ENCODE data around the gene TTC29.
"Not testable (repeated sequence)": the region's sequence is repeated elsewhere in the genome, so short reads cannot be mapped to it uniquely, and the experiment has no call there.

Gene TTC29

DNA sequence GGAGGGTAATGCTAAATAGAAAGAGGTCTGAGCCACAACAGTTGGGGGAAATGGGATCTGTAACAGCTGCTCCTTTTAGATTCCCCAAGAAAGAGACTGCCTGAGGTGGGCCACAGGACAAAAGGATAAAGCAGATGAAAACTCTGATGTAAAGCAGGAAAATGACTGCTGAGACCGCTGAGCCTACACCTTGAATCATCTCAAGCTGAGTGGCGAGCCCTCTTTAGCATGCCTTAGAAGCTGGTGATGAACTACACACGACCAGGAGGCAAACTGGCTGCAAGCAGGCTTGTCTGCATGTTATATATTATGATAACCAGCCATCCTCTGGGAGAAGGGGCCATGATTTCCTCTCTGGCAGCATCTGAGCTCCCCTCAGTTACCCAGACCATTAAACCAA lies 88.4 kb downstream of the TTC29 start:
- in situ Hi-C loops (cut with MboI; ENCODE audit: low sequenced_read_pairs) = no loop called here

DNA sequence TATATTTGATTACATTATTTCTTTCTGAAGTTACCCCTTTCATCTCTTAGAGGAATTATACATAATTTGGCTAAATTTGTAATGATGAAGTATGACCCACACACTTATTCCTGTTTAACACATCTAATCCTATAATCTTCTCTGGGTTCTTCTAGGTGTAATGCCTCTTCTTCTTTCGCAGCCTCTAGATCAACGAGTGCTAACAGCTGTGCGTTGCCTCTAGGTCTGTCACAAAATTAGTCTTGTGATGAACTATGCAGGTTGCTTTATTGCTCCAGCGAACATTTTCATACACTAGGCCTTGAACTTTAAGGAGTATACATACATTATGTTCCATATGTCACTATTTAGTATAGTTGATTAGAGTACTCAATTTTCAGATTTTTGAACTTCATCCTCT lies 89.9 kb downstream of the TTC29 start:
- in situ Hi-C loops (cut with MboI; ENCODE audit: low sequenced_read_pairs) = no loop called here

DNA sequence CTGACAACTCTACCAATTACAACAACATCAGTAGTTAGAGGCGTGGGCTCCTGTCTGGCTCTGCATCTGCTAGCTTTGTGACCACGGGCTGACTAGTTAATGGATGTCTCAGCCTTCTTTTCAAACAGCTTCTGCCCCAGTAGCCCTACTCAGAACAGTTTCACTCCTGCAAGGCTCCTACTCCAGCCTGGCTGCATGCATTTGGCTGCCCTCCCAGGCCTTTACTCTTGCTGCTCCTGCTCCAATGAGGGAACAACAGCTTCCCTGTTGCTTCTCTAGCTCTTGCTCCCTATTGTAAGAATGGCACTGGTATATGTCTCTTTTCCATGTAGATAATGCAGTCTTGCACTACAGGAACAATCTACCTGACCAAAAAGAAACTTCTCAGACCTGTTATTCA lies 93.3 kb downstream of the TTC29 start:
- in situ Hi-C loops (cut with MboI; ENCODE audit: low sequenced_read_pairs) = no loop called here

DNA sequence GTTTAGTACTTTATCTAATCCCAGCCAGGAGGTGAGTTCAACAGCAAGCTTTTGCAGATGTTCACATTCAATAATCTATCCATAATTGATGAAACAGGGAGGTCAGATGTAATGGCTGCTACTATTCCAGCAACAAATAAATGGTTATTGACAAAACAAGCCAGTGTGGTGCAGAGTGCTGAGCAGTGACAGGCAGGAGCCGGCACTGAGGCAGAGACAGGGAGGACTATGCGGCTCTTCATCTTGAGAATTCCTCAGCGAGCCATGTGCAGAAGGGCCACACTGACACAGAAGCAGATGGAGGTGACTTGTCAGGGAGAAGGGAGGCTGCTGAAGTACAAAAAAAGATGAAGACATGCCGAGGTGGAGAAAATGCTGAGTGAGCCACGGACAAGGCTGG lies 98.3 kb downstream of the TTC29 start:
- in situ Hi-C loops (cut with MboI; ENCODE audit: low sequenced_read_pairs) = no loop called here

DNA sequence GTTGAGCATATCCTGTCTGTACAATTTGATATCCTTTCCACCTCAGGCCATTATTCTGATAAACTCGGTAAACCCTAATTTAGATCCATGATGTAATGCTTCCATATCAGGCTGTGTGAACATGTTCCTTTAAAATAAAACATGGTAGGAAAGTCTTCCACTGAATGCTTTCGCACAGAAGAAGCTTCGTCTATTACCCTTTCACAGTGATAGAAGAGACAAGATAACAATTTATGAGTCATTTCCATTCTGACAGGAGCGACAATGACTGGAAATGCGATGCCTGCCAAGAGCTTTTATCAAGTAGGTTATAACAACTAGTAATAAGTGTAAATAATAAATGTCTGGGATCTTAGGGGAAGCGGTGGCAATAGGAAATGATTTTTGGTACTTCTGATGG lies 98.8 kb downstream of the TTC29 start:
- in situ Hi-C loops (cut with MboI; ENCODE audit: low sequenced_read_pairs) = no loop called here

DNA sequence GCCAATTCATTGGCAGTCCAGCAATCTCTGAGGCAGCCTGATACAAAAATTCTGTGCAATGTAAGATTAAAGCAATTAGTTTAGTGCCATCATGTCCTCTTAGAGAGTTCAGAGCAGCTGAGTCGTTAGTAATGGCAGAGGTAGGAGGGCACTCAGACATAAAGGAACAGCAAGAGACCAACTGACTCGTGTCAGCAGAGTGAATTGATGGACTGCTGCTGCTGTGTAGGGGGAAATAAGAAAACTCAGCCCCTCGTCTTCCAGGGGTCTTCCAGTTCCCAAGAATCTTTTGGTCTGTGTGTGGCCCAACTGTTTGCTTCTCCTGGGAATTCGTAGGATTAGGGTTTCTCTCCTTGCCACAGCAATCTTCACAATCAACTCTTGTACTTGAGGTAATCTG lies 100.9 kb downstream of the TTC29 start:
- in situ Hi-C loops (cut with MboI; ENCODE audit: low sequenced_read_pairs) = no loop called here

DNA sequence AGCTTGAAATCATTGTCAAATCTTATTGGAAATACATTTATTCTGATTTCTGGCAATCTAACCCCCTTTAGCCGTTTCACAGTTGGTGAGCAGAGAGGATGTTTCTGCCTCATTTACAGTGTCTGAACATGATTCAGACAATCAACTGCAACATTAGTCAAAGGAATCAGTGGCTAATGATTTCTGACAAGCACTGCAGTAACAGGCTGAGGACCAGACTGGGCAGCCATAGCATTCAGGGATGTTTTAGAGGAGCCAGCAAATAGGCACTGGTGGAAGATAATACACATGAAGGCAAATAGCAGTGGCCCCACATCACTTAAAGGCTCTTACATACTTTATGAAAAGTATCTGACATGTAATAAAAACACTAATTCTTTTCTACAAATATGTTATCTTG lies 102.8 kb downstream of the TTC29 start:
- in situ Hi-C loops (cut with MboI; ENCODE audit: low sequenced_read_pairs) = no loop called here

DNA sequence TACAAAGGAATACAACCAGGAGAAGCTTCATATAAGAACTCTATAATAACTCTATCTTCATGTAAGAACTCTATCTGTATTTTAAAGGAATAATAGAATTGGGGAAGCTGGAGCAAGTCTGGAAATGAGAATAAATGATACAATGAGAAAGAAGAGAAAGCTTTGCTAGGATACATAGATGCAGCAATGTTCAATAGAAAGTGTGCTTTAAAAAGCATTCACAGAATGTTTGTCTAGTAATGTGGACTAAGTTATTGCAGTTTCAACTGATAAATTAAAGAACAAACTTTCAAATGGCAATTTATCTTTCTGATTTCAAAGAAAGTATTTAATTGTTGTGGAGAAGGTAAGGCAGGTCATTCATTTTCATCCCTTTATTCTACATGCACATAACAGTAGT lies 104.9 kb downstream of the TTC29 start:
- in situ Hi-C loops (cut with MboI; ENCODE audit: low sequenced_read_pairs) = no loop called here

DNA sequence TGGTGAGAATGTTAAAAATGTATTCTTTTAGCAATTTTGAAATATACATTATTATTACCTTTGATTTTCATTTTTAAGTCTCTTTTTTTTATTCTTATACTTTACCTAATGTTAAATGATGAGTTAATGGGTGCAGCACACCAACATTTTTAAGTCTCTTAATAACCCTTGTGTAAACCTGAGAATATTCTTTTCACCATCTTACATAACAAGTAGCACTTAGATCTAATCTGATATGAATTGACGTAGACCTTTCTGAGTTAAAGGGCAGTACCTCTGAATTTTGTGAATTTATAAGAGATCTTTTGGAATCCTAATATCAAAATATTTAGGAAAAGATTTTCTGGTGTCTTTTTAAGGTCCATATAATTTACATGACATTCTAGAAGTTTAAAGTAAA lies 110.6 kb downstream of the TTC29 start:
- in situ Hi-C loops (cut with MboI; ENCODE audit: low sequenced_read_pairs) = no loop called here

DNA sequence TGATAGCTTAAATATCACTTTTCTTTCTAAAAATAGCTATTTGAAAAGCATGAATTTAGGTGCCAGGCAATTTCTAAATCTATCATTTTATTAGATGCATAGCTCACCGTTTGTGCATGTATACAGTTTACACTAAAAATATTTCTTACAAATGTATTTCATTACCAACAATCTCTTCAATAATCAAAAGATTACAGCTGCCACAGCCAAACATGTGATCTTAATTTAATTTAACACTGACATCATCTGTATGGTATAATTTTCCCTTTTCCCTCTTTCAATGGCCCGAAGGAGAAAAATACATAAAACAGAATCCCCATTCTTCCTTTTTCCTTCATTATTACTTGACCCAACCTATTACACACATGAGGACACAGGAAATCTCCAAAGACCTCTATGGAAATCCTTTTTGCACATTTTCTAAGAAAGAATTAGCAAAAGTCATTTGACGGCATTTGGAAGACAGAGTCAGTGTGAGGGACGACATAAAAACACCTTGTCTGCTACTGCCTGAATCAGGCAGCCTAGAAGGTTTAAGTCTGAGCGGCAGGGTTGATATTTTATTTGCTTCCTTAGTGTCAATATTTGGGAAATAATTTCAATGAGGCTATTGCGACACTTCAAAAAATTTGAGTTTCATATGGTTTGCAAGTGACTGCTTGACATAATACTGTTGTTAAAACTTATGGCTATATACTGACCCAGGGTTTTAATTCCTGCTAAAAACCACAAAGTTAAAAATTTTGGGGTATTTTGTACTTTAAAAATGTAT lies 111.2 kb downstream of the TTC29 start:
- in situ Hi-C loops (cut with MboI; ENCODE audit: low sequenced_read_pairs) = no loop called here

DNA sequence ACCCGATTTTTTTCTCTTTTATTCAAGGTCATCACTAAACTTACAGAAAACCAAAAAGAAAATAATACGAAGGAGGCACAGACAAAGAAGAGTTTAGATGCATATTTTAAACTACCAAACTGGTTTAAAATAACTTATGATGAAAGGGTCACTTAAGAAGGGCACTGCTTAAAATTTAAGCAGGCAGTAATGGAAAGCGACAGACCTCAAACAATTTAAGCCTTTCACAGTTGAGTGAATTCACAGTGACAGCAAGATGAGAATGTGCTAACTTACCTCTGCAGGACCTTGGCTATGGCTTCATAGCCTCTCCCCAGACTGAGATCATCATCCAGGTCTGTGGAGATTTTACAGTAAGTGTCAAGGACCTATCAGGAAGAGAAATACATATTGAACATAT lies 112.1 kb downstream of the TTC29 start:
- in situ Hi-C loops (cut with MboI; ENCODE audit: low sequenced_read_pairs) = no loop called here

DNA sequence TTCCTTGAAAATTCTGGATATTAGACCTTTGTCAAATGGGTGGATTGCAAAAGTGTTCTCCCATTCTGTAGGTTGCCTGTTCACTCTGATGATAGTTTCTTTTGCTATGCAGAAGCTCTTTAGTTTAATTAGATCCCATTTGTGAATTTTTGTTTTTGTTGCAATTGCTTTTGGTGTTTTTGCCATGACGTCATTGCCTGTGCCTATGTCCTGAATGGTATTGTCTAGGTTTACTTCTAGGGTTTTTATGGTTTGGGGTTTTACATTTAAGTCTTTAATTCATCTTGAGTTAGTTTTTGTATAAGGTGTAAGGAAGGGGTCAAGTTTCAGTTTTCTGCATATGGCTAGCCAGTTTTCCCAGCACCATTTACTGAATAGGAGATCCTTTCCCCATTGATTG lies 122.7 kb downstream of the TTC29 start:
- in situ Hi-C loops (cut with MboI; ENCODE audit: low sequenced_read_pairs) = not testable (repeated sequence)

DNA sequence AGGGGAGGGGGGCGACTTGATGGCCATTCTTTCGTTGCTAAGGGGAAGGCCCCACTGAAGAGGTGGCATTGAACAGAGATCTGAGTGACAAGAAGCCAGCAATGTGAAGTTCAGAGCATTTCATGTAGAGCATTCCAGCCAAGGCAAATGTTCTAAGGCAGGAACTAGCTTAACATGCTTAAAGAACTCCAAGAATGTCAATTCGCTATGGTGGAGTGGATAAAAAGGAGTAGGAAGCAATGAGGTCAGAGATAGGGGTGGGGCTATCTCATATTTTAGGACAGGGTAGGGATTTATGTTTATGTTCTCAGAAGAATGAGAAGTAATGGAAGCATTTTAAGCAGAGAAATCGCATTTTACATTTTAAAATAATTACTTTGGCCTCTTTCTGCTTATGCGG lies 130.9 kb downstream of the TTC29 start:
- in situ Hi-C loops (cut with MboI; ENCODE audit: low sequenced_read_pairs) = no loop called here

DNA sequence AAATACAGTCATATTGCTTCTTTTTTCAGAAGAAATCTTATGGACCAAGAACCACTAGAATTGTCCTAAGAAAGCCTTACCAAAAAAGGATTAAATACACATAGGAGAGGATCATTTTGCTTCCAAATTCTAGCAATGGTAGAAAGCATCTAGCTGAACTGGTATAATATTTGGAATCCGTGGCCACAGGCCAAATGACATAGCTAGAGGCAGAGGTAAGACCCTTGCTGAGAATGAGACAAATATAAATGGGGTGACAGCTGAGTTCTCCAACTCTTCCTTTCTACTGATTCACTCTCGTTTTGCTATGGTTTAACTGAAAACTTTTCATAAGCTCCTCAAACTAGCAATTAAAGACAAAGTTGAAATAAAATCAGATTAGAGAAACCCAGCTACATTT lies 150.0 kb downstream of the TTC29 start:
- in situ Hi-C loops (cut with MboI; ENCODE audit: low sequenced_read_pairs) = no loop called here

DNA sequence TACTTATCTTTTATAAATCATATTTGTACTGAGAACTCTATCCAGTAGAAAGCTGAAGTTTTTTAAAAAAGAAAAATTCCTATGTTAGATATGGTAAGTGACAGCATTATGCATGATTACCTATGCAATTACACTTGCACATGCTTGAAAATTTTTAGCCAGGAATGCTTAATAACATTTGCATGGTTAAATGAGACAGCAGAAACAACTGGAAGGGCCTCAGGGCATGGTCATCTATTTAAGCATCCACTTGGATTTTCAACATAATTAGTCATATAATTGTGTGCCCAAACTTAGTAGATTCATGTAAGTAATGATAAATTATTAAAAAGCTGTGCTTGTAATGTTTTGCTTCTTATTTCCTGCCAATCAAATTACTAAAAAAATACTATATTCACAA lies 151.9 kb downstream of the TTC29 start:
- in situ Hi-C loops (cut with MboI; ENCODE audit: low sequenced_read_pairs) = no loop called here

DNA sequence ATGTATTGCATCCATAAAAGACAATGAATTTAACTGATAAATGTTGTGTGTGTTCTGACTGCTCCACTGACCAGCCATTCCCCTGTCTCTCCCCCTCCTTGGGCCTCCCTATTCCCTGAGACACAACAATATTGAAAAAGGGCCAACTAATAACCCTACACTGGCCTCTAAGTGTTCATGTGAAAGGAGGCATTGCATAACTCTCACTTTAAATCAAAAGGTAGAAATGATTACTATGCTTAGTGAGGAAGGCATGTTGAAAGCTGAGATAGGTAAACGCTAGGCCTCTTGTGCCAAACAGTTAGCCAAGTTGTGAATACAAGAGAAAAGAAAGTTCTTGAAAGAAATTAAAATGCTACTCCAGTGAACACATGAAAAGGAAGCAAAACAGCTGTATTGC lies 154.2 kb downstream of the TTC29 start:
- in situ Hi-C loops (cut with MboI; ENCODE audit: low sequenced_read_pairs) = no loop called here

DNA sequence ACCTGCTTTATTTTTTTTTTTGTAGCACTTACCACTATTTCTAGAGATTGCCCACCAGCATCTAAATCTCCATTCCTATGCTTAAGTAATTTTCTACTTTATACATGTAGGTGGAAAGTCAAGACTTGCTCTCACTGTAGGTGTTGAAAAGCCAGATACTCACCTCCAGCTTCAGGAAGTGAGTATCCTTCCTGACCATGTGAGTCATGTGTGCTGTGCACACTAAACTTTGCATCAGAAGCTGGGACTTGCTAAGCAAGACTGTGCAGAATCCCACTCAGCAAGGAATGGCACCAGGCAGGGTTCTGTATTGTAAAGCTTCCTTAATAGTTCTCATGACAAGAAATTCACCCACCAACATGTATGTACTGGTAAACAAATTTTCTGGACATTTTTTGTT lies 155.1 kb downstream of the TTC29 start:
- in situ Hi-C loops (cut with MboI; ENCODE audit: low sequenced_read_pairs) = no loop called here

DNA sequence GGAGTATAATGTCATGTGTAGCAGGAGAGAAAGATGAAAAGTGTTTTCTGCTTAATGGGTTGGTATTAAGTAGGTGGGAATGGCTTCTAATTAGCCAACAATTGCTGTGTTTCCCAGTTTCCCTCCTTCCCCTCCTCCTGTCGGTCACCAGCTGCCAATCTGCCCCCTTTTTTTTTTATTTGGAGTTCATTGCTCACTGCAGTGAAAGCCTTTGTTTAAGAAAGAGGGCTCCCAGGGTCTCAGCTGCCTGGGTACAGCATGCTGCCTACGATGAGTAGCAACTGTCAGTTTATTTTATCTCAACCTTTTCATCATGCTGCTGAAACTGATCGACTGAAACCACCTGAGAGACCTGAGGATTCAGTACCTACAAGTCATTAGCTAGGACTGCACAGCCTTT lies 157.9 kb downstream of the TTC29 start:
- in situ Hi-C loops (cut with MboI; ENCODE audit: low sequenced_read_pairs) = no loop called here

DNA sequence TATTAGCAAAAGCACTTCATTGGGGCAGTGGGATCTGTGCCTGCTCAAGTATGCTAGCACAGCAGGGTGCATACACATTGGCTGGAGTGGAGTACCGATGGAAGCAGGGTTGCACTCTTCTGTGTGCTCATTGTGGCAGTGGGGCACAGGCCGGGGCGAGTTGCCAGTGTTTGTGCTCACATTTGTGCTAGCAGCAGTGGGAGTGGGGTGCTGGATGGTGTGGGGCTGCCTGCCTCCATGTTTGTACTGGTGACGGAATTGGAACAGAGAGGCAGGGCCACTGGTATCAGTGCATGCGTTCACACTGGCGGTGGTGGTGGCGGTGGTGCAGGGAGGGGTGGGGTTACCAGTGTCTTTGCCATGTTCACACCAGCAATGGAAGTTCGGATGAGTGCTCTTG lies 169.0 kb downstream of the TTC29 start:
- in situ Hi-C loops (cut with MboI; ENCODE audit: low sequenced_read_pairs) = no loop called here

DNA sequence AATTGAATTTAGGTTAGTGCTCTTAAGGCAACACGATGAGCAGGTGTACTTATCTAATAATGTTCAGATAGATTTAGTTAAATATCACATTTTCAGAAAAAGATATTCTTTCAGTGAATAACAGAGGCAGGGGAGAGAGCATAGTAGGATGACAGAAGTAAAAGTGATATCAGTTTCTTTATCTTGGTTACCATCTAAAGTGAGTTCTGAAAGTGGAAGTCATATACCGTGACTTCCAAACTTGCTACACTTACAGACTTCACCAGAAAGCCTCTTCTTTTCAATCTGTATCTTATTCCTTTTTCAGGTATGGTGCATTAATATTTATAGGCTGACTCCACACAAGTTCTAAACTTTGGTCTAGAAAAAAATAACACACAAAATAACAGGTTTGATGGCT lies 182.1 kb downstream of the TTC29 start:
- in situ Hi-C loops (cut with MboI; ENCODE audit: low sequenced_read_pairs) = no loop called here

DNA sequence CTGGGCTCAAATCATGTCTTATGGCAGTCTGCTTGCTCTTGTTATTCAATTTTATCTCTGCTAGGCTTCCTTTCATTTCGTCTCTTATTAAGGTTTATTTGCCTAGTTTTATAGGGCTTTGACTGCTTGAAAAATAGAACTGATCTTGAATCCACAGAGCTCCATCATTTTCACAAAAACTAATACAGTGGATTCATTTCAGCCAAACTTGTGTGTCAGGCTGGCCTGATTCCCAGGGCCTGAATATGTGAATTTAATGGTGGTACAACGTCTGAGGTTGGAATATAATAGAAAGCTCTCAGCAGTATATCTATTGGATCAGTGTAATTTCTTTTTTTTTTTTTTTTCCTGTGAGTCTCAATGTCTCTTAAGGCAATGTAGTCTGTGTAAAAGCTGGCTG lies 183.6 kb downstream of the TTC29 start:
- in situ Hi-C loops (cut with MboI; ENCODE audit: low sequenced_read_pairs) = no loop called here

DNA sequence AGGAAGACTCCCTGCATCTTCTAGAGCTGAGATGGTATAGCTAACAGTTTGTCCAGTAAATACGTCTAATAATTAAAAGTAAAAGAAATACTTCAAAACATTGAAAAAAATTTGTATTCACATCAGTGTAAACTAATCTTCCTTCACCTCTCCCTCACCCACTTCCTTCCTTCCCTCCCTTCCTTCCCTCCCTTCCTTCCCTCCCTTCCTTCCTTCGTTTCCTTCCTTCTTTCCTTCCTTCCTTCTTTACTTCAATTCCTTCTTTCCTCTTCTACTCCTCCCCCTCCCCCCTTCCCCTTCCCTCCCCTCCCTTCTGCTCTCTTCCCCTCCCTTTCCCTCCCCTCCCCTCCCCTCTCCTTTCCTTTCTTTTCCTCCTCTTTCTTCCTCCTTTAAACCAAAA lies 203.2 kb downstream of the TTC29 start:
- in situ Hi-C loops (cut with MboI; ENCODE audit: low sequenced_read_pairs) = no loop called here

DNA sequence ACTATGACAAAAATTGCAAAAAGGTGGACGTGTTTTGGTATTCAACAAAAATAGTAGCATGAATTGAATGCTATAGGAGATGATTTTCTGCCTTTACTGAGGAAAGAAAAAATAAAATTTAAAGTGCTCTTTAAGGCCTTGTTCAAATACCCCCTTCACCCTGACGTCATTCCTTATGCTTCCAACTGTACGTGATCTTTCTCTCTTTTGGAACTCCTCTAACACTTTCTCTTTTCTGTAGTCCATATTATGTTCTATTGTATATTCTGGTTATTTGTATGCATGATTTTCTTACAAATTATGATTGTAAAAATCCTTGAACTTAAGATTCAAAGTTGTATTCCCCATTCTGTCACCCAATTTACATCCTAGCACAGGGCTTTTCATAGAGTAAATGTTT lies 206.5 kb downstream of the TTC29 start:
- in situ Hi-C loops (cut with MboI; ENCODE audit: low sequenced_read_pairs) = no loop called here

Measured in HL-60/S4 treated with retinoic acid at 250 ng/mL for 4 days and 3 days (cell line).